ENCODE measurements around the gene TEFM.

DNA sequence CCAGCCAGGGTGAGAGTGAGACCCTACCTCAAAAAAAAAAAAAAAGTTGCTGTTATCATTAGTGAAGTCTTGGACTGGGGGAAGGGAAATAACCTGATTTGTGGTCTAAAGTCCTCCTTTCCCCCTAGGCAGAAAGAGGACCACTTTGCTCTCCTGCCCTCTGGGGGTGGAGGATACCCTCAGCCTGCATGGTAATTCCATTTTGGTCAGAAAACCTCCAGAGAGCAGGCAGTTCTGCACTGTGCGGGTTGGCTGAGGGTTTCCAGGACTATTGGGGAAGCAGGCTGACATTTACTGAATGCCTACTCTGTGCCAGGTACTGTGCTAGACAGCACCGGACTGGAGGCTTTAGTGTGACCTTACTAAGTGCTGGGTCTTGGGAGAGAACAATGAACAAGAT lies 18.3 kb upstream of the TEFM start:
- TF ChIP-seq TARDBP (IDR thresholded peaks at IDR 0.05) = no peak
- no peak for TF ChIP-seq SUZ12 (IDR thresholded peaks at IDR 0.05)
- TF ChIP-seq FOXM1 (IDR thresholded peaks at IDR 0.05; ENCODE audit: borderline replicate concordance) = no peak
- no peak for TF ChIP-seq L3MBTL2 (conservative IDR thresholded peaks at IDR 0.05)
- no peak for TF ChIP-seq HDGF (IDR thresholded peaks at IDR 0.05; ENCODE audit: borderline replicate concordance)
- TF ChIP-seq ARNT (IDR thresholded peaks at IDR 0.05) = no peak
- no peak for TF ChIP-seq NFRKB (IDR thresholded peaks at IDR 0.05)
- no peak for TF ChIP-seq FOXK2 (IDR thresholded peaks at IDR 0.05)
- TF ChIP-seq ELF4 (IDR thresholded peaks at IDR 0.05) = no peak
- no peak for TF ChIP-seq SP1 (IDR thresholded peaks at IDR 0.05)

Data from HEK293T (cell line).